GM23248 (cell line): ENCODE measurements around the gene ZFYVE21.

Source experiments
- EZH2 ChIP-seq: fragments of 200-600 bp; sonication (generic); IDR thresholded peaks from 2 replicates; pipeline ENCODE4 v1.6.1; 2018; ENCODE audit warnings: antibody characterized with exemption, mild to moderate bottlenecking; ENCODE audit not compliant: insufficient read depth, poor library complexity, severe bottlenecking
- EZH2phosphoT487 ChIP-seq: fragments of 200-600 bp; sonication (generic); IDR thresholded peaks from 2 replicates; pipeline ENCODE4 v1.6.1; 2018; ENCODE audit warnings: antibody characterized with exemption, moderate library complexity, mild to moderate bottlenecking, low read depth; ENCODE audit not compliant: insufficient read depth

DNA sequence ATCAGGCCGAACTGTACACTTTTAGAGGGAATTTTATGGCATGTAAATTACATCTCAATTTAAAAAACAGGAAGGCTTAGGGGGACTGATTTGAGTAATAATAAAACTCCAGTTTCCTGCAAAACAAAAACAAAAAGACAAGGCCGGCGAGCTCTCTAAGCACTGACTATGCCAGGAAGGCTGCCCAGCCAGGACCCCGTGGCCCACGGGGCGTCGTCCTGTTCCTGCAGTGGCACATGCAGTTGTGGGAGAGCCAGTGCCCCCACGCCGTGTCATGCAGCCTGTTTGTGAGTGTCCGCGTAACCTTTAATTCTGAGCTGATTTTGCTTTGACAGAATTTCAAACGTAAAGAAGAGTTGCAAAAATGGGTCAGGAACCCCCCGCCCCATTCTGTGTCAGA is 10.9 kb upstream of the ZFYVE21 start:
- TF ChIP-seq EZH2 = no peak
- no peak for TF ChIP-seq EZH2phosphoT487
